ENCODE results near the gene TCF3.
"Not testable (repeated sequence)": the region's sequence is repeated elsewhere in the genome, so short reads cannot be mapped to it uniquely, and the experiment has no call there.

Gene TCF3

DNA sequence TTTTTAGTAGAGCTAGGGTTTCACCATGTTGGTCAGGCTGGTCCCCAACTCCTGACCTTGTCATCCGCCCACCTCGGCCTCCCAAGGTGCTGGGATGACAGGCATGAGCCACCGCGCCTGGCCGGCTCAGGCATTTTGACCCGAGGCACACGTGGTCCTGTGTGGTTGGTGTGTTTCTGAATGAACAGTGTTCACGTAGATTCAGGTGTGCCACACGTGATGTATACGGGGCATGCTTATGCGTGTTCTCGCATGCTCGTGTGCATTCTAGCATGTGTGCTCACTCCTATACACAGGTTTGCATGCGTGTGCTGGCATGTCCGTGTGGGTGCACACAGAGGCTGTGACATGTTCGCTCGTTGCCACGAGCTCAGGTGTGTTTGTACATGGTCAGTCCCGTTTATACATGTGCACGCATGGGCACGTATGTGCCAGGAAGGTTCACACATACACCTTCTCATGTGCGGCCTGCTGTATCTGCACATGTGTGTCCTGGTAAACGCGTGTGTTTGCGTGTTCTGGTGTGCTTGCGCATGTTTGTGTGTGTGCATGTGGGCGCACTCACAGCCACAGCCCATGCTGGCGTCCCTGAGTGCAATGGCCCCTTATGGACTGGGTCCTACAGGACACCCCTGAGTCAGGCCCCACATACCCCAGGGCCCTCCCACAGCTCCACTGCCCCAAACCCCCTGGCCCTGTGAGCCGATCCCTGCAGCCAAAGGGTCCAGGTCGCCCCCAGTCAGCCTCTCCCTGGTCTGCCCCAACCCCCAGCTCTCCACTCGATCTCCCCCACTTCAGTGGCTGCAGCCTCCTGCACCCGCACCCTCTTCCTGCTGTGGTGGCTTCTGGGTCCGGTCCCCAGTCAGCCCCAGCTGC lies 20.6 kb upstream of the TCF3 start:
- DNase-seq: no peak

DNA sequence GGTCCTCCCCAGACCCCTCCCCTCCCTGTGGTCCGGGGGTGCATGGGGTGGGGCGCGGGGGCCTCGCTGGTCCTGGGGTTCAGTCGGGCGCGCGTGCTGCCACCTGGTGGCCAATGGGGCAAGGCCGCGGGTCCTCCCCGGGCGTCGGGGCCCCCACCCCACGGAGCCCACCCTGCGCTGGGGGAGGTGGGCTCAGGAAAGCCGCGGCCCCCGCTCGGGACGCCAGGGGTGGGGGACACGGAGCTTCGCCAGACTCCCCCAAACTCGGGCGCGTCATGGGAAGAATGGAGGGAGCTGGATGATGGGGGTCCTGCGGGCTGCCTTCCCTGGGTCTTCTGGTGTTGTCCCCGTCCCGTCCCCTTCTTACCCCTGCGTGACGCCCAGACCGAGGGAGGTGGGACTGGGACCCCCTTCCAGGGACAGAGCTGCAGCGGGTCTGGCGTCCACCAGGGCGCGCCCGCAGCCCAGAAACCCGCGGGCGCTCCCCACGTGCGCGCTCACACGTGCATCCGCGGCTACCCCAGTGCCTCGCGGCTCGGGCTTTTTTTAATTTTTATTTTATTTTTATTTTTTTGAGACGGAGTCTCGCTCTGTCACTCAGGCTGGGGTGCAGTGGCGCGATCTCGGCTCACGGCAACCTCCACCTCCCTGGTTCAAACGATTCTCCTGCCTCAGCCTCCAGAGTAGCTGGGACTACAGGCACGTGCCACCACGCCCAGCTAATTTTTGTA lies 19.8 kb upstream of the TCF3 start:
- DNase-seq: peak; percentile 86

DNA sequence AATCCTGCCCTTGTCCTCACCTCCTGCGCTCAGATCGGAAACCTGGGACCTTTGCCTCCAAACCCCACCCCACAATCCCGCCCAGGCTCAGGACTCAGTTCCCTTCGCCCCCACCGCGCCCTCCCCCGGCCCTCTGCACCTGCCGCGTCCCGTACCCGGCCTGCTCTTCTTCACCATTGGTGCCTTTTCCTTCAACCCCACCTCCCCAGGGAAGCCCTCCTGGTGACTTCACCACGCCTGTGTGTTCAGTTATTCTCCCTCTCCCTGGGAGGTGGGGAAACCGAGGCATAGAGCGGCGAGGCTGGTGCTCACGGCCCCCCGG lies 19.3 kb upstream of the TCF3 start:
- no peak for DNase-seq

DNA sequence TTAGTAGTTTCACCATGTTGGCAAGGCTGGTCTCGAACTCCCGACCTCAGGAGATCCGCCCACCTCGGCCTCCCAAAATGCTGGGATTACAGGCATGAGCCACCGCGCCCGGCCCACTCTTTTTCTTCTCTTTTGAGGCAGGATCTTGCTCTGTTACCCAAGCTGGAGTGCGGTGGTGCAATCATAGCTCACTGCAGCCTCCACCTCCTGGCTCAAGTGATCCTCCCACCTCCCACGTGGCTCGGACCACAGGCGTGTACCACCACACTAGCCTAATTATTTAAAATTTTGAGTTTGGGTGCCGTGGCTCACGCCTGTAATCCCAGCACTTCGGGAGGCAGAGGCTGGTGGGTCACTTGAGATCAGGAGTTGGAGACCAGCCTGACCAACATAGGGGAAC lies 18.3 kb upstream of the TCF3 start:
- DNase-seq: not testable (repeated sequence)

DNA sequence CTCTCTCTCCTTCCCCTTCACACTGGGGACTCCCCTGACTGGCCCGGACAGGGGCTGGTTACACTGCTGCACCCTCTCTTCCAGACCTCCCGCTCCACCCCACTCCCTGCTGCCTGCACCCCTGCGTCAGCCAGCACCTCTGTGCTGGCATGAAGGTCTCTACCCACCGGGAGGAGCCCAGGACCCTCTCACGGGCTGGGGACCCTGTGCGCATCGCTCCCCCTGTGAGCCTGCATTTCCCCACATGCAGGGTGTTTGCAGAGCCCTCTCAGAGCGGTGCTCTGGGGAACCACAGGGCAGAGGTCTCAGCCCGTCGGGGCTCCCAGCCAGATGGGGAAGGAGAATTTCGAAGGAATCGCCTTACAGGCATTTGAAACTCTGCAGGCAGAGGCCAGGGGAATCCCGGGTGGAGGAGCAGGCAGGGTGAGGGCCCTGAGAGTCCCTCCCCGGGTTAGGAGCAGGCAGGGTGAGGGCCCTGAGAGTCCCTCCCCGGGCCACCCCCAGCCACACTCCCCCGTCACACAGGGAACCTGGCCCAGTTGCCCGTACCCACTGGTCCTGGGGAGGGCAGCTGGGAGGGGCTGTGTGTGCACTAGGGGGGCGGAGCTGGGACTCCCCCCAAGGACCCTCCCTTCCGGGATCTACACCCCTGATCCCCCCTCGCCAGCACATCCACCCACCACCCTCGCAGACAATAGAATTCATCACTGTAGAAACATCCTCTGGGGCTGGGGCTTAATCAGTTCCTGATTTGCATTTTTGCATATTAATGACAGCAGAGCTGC lies 16.3 kb upstream of the TCF3 start:
- DNase-seq: peak; percentile 76

DNA sequence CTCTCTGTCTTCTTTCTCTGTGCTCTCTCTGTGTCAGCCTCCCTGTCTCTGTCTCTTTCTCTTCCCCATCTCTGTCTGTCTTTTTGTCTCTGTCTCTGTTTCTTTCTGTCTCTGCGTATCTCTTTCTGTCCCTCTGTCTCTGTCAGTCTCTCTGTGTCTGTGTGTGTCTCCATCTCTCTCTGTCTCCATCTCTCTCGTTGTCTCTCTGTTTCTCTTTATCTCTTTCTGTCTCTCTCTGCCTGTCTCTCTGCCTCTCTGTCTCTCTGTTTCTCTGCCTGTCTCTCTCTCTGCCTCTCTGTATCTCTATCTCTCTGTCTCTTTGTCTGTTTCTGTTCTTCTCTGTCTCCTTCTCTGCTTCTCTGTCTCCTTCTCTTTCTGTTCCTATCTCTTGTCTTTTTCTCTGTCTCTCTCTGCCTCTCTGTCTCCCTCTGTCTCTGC lies 15.7 kb upstream of the TCF3 start:
- DNase-seq: no peak

DNA sequence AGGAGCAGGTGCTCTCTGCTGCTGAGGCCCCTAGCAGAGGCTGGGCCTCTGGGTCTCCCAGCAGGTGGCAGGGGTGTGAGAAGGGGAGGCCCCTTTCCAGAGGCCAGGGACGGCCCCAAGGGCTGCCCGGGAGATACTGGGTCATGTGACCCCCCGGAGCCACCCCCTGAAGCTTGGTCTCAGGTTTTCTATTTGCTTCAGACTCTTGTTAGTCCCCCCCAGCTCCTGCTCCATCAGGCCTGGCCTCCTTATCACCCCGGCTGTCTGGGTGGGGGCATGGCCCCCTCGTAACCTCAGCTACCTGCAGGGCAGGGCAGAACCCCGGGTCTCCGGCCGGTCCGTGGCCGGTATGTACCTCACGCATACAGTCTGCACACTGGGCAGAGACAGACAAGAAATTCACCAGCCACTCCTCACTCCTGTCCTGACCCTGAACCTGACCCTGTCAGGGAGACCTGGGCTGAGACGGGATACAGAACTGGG lies 13.2 kb upstream of the TCF3 start:
- no peak for DNase-seq

DNA sequence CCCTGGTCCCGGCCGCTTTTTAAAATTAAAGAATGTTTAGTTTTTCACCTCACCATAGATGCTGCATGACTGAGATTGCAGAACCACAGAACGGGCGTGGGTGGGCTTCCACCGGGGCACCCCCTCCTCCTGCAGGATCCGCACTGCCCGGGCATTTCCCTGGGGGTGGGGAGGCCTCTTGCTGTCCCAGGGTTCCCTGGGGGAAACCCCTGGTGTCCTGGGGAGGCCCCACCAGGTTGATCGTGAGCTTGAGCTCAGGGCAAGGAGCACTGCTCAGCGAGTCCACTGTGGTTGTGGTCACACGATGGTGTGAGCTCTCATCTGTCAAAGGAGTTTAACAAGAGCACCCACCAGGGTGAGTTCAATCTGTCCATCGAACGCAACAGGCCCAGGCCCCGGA lies 11.4 kb upstream of the TCF3 start:
- DNase-seq: peak; percentile 76

DNA sequence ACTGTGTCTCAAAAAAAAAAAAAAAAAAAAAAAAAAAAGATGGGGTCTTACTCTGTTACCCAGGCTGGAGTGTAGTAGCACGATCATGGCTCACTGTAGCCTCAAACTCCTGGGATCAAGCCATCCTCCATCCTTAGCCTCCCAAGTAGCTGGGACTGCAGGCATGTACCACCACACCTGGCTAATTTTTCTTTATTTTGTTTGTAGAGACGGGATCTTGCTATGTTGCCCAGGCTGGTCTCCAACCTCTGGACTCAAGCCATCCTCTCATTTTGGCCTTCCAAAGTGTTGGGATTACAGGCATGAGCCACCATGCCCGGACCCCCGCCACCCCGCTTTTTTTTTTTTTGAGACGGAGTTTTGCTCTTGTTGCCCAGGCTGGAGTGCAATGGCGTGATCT lies 10.8 kb upstream of the TCF3 start:
- DNase-seq: not testable (repeated sequence)

DNA sequence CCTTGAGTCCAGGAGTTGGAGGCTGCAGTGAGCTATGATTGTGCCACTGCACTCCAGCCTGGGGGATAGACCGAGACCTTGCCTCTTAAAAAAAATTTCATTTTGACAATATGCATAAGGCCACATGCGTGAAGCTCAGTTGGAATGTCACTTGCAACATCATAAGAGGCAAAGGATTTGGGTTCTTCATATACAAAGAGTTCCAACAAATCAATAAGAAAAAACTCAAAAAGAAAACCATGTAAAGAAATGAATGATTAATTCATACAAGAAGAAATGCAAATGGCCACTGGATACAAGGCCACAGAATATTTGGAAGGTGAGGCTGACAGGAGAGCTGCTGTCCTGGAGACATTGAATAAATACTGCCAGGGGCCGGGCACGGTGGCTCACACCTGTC lies 9.6 kb upstream of the TCF3 start:
- DNase-seq: no peak

DNA sequence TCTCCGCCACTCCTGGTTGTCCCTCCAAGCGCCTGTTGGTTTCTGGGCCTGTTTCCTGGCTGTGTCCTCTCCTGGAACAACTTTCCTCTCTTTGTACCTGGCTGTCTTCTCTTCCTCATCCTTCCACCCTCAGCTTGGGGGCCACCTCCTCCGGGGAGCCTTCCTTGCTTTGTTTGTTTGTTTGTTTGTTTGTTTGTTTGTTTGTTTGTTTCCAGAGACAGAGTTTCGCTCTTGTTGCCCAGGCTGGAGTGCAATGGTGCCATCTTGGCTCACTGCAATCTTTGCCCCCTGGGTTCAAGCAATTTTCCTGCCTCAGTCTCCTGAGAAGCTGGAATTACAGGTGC lies 6.6 kb upstream of the TCF3 start:
- DNase-seq: no peak

DNA sequence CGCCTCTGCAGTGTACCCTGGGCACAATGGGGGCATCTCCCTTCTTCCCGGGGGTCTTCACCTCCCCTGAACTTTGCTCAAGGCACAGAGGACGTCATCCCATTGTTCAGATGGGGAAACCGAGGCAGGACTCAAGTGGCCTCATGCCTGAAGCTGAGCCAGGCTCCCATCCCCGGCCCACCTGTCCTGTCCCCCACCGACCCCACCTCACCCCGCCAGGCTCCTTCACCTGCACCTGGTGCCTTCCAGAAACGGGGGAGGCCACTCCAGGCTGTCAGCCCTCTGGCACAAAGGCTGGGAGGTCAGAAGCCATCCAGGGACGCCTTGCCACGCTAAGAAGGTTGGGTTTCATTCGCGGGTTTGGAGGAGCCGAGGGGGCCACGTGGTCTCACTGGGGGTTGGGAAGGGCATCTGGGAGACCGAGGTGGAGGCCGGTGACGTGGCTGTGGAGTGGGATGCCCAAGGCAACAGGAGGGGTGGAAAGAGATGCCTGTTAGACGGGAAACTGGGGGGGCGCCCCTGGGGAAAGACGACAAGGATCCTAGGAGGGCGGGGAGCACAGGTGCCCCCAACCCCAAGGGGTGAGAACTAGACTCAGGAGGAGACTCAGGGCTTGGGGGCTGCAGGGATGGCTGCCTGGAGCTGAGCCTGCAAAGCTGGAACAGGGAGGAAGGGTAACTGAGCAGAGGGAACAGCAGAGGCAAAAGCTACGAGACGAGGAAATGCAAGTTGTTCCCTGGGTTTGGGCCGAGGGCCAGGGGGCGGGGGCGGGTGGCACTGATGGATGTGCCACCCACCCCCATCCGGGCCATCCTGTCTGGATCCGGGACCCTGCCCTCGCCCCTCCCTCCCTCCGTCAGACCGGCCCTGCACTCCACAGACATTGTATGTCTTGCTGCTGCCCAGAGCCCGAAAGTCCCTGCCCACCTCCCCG lies 6.0 kb upstream of the TCF3 start:
- DNase-seq: no peak

DNA sequence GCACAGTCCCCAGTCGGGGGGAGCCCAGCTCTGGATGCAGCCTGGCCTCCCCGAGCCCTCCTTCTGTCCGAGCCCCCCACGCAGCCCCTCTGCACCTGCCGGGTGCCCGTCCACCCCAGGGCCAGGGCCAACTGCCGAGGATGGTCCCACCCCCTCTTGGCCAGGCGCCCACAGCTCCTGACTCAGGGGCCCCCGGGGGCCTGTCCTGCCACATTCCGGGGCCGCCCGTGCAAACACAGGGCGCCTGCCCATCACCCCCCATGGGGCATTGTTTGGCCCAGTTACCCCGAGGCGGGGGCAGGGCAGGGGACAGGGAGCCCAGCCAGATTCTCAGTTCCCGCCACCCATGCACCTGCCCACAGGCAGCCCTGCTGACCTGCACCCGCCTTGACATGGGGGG lies 5.3 kb upstream of the TCF3 start:
- no peak for DNase-seq

DNA sequence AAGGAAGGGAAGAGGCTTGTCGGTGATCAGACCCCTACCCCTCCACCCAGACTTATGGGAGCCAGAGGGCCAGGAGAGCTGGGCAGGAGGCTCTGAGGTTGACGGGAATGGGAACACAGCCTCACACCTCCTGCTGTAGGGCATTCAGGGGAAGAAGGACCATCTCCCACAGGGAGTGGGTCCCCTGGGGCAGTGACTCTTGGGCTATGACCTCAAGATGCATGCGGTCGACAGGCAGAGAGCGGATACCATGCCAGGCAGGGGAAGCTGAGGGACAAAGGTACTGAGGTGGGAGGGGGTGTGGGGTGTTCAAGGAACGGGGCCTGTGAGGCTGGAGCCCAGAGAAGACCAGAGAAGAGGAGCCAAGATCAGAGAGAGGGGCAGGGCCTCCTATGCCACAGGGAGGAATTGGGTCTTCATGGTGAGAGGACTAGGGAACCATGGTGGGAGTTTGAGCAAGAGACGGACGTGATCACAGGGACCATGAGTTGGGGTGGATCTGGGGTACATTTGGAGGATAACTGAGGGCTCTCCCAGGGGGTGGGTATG lies 4.6 kb upstream of the TCF3 start:
- DNase-seq: no peak

DNA sequence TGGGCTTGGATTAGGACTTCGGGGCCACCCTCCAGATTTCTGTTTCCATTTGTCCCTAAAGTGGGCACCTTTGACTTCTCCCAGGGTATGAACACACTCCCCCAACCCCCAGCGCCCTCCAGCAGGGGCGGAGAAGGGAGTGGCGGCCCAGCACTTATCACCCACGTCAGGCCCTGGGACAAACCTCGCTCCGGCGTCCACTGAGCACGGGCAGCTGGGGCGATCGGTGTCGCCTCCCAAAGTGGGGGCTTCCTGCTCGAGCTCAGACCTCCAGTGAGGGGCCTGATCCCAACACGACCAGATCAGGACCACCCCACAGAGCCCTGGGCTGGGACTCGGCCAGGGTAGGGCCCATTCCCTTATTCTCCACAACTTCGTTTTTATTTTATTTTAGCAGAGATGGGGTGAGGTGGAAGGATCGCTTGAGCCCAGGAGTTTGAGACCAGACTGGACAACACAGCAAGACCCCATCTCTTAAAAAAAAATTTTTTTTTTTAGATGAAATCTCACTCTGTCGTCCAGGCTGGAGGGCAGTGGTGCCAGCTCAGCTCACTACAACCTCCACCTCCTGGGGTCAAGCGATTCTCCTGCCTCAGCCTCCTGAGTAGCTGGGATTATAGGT lies 3.7 kb upstream of the TCF3 start:
- DNase-seq: no peak

DNA sequence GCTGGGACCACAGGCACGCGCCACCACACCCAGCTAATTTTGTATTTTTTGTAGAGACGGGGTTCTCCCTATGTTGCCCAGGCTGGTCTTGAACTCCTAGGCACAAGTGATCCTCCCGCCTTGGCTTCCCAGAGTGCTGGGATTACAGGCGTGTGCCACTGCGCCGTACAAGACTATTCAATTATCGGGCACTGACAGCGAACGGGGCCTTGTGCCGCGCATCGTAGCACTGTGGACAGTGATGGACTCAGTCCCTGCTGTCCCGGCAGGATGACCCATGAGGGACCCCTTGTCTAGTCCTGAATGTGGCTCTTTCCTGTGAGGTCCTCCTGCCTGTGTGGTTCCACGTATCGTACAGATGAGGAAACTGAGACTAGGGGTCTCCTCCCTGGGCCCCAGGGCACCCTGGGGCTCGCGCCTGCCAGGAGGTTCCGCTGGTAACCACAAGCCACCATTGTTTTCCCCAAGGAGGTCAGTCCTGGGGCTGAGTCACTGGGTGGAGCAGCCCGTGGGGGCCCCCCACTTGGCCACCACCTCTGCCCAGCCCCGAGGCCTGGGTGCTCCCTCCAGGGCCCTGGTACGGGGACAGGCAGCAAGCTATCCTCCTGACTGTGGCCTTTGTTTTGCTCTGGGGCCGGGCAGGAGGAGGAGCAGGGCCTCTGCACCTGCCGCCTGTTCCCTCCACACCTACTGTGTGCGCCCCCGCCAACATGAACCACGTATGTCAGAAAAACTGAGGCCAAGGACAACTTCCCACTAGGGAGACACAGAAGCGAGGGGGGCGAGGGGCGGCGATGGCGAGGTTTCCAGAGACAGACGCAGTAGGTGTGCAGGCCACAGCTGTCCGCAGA lies 2.9 kb upstream of the TCF3 start:
- no peak for DNase-seq

DNA sequence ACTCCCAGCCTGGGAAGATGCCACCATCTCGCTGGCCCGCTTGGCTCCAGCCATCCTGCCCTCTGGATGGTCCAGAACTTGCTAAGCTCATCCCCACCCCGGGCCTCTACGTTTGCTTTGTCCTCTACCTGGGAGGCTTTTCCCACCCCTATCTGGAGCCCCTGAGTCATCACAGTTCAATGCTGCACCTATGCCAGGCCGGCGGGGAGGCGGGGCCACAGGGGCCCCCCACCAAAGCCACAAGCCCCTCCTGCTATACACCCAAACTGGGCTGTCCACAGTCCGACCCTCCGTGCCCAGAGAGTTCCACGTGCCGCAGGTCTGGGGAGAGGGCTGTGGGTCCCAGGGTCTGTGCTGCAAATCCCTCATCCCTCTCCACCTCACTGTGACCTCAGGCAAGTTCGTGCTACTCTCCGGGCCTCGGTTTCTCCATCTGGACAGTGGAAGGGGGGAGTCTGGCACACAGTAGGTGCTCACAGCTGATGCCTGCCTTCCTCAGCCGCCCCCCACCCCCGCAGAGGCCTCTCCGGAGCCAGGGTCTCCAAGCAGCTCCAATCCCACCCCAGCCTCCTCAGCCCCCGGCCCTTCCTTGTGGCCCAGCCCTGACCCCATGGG lies 1.9 kb upstream of the TCF3 start:
- DNase-seq: no peak

DNA sequence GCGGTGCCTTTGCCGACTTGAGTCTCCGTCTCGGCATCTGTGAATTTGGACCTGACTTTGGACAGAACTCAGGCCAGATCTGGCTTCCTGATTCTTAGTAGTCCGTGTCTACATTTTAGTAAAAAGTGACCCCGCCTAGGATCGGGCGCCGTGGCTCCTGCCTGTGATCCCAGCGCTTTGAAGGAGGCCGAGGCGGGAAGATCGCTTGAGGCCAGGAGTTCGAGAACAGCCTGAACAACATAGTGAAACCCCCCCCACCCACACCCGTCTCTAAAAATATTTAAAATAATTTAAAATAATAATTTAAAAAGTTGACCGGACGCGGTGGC lies 849 bp upstream of the TCF3 start:
- DNase-seq: no peak

DNA sequence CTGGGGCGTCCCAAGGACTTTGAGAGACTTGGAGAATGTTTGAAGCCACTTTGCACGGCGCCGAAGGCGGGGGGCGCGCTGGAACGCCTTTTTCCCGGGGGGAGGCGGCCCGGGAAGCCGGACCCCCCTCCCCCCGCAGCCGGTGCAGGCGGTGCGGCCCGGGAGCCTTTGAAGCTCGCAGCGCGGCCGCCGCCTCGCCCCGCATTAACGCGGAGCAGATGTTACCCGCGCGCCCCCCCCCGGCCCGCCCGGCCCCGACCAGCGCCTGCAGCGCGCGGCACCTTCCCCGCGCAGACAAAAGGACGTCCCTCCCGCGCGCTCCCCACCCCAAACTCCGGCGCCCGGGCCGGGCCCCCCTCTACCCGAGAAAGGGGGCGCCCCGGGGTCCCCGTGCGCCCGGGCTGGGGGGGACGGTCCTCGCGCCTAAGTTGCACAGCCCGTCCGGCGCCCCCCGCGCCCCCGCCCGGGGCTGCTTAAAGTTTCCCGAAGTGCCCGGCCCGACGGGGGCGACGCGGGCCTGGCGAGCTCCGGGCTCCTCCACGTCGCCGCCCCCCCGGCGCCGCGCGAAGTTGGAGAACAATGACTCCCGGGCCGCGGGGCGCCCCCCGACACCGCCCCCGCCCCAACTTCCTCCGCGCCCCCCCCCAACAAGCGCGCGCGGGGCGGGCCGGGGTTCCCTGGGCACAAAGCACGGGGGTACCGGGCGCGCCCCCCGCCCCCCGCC lies 685 bp downstream of the TCF3 start:
- peak; percentile 81 for DNase-seq

Data from activated effector memory CD4-positive, alpha-beta T cell treated with anti-CD3 and anti-CD28 coated beads, Interleukin-2, amount 50 U/mL, for 16 hours (primary cell).